Measurements from ENCODE around the gene MRM3. TPM values are rescaled to one million over a fixed set of nuclear protein-coding genes. Genes with fewer than 3 reads are reported as not detected.
"Not testable (repeated sequence)": the region's sequence is repeated elsewhere in the genome, so short reads cannot be mapped to it uniquely, and the experiment has no call there.

The MRM3 gene
- total RNA-seq, 1 donor from 2014 or later: 32.8 TPM

DNA sequence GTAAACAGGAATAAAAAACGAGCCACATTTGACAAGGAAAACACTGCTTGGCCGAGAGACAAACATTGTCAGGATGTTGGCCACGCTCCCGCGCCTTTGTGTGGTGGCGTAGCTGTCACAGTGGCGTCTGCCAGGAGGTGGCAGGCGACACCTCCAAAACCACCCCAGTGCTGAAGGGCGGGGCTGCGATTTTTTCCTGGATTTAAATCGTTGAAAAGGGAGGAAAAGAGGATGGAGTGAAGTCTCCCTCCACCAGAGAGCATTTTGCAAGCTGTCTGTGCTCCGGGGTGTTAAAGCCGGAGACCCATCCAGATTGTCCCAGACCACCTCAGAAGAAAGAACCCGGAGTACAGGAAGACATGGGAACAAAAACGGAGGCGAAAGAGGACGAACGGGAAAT lies 12.7 kb downstream of the MRM3 start:
- DNase-seq (ENCODE audit: low read depth): peak; percentile 79

DNA sequence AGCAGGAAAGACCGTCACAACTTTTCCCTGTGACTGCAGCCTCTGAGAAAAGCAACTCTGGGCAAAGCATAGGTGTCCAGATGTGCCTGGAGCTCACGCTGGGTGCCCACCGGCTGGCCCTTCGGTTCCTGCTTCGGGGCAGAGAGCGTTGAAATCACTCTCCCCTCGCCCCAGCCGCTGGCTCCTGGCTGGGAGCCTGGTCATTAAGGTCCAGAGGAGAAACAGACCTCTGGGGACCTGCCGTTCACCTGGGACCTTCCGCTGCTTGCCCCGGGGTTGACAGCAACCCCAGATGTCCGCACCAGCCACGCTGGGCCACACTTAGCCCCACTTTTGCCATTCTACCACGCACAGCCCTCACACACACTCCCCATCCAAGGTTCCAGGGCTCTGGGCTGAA lies 13.1 kb downstream of the MRM3 start:
- no peak for DNase-seq (ENCODE audit: low read depth)

- peak; percentile 5 for DNase-seq (ENCODE audit: low read depth)
Observed at GRCh38 chr17:795721-796120, 13.6 kb downstream of the MRM3 start.

DNA sequence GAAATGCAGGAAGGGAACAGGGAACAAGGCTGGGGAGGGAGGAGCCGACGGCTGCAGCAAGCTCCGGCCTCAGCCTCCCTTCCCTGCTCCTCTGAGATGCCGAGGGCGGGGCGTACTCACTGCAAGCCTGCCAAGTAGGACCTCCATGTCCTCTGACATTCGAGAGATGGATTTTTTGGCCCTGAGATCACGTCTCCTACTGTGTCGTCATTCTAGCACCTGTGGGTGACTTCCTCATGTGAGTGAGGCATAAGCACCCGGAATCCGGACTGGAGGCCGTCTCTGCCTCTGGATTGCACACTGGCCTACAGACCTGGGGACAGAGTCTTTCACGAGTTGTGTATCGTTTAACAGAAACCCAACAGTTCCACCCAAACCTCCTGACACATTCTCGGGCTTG lies 14.5 kb downstream of the MRM3 start:
- no peak for DNase-seq (ENCODE audit: low read depth)

DNA sequence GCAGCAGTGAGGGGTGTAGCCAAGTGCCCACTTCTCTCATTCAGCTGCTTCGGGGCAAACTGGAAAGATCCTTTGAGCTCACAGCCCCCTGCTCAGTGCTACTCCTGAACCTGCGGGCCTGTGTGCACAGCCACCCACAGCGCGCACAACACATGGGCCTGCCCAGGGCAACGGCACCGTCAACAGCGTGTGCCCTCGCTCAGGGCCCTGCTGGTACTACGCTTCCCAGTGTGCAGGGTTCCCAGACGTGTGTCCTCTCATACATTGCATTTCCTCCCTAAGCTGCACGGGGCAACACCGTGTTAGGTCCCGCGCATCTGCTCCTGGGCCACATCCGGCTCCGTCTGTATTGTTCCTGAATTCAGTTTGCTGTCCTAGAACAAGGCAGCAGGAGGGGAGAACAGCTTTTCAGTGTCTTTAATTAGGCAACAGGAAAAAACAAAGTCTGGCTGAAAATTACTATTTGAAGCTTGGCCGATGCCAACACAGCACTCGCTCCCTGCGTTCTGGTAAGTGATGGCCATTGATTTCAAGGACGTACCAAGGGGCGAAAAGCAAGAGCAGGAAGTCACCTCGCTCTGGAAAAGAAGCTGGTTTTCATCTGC lies 15.2 kb downstream of the MRM3 start:
- DNase-seq (ENCODE audit: low read depth): no peak

- no peak for DNase-seq (ENCODE audit: low read depth)
Observed at GRCh38 chr17:798246-798645, 16.1 kb downstream of the MRM3 start.

- DNase-seq (ENCODE audit: low read depth): no peak
Observed at GRCh38 chr17:799261-799660, 17.1 kb downstream of the MRM3 start.

GRCh38 chr17:800446-801242 lies 18.5 kb downstream of the MRM3 start:
- no peak for DNase-seq (ENCODE audit: low read depth)

DNA sequence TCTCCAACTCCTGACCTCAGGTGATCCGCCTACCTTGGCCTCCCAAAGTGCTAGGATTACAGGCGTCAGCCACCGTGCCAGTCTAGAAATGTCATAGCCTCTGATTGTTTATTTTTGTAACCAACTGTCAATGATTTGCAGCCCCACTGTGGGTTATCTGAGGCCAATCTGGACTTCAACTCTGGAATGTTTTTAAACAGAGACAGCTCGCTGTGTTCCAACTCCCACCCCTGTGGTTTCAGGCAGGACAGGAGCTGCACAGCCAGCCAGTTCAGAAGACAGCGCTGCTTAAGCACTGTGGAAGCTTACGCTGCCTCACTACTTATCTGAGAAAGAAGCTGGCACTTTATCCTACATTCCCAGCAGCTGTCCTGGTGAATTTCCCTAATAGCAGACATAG lies 19.5 kb downstream of the MRM3 start:
- peak; percentile 8 for DNase-seq (ENCODE audit: low read depth)

DNA sequence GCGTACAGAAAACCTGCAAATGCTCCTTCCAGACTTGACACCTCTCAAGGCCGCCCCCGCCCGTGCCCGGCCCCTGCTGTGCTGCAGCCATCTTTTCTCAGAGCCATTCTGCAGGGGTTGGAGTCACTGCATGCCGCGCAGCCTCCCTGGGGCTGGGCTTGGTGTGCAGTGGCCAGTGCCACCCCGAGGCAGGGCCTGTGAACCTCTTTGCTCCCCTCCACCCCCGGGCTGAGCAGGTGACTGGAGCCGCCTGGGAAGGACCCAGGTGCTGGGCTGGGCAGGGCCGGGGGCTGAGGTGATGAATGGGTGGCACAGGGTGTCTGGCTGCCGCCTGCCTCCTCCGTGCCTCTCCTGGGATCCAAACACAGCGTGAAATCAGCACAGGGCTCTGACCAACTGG lies 20.3 kb downstream of the MRM3 start:
- no peak for DNase-seq (ENCODE audit: low read depth)

GRCh38 chr17:802901-803881 lies 21.0 kb downstream of the MRM3 start:
- DNase-seq (ENCODE audit: low read depth): no peak

GRCh38 chr17:804541-805435 lies 22.6 kb downstream of the MRM3 start:
- no peak for DNase-seq (ENCODE audit: low read depth)

DNA sequence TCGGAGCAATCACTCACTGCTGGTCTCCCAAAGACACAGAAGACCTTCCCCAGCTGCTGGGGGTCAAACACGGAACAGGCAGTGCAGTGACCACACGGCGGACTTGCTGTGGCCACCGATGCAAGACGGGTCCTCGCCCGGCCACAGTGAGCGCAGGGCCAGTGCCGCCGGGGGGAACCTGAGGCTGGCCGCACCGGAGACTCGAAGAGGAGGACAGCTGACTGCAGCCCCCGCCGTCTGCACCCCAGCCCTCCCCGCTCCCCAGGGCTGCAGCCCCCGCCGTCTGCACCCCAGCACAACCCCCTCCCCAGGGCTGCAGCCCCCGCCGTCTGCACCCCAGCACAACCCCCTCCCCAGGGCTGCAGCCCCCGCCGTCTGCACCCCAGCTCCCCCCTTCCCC lies 23.7 kb downstream of the MRM3 start:
- DNase-seq (ENCODE audit: low read depth): not testable (repeated sequence)

DNA sequence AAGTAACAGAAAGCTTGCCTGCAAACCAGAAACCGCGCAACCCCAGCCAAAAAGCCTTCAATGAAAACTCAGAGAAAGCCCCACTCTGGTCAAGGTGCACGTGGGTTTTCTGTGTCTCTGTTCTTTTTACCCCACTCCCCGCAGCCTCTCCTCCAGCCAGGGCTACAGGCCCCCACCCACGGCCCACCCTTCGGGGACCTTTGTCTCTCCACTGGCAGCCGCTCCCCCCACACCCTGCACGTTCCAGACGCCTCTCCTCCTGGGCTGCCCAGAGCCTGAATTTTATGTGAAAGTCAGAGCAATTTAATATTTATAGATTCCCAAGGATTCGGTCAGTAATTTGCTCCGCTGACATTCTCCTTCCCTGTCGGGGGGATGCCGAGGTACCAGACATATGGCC lies 24.2 kb downstream of the MRM3 start:
- no peak for DNase-seq (ENCODE audit: low read depth)

DNA sequence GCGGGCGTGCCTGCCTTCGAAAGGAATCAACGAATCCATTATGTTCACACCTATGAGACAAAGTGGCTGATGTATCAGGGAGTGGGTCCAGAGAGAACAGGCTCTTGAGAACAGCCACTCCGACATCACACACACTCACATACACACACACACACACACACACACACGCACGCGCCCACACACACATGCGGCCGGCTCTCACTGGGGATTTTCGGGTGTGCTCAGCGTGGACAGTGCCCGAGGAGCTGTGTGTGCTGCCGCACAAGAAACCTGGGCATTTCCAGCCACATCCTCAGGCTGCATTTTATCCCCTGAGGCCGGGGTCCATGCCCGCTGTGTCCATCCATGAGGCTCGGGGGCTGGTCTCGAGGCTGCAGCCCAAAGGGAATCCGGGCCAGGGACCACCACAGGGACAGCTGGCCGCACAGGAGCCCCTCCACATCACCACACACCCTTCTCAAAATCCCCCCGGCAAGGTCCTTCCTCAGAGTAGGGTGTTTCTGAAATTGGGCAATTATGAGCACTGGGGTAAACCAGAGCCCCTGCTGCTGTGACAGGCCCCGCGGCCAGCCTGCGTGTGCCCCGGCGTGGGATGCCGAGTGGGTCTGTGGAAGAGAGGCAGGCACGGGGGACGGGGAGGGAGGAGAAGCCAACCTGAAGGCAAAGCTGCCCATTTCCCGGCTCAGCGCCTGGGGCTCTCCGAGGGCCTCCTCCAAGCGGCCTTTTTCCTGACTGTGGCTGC lies 24.8 kb downstream of the MRM3 start:
- no peak for DNase-seq (ENCODE audit: low read depth)

DNA sequence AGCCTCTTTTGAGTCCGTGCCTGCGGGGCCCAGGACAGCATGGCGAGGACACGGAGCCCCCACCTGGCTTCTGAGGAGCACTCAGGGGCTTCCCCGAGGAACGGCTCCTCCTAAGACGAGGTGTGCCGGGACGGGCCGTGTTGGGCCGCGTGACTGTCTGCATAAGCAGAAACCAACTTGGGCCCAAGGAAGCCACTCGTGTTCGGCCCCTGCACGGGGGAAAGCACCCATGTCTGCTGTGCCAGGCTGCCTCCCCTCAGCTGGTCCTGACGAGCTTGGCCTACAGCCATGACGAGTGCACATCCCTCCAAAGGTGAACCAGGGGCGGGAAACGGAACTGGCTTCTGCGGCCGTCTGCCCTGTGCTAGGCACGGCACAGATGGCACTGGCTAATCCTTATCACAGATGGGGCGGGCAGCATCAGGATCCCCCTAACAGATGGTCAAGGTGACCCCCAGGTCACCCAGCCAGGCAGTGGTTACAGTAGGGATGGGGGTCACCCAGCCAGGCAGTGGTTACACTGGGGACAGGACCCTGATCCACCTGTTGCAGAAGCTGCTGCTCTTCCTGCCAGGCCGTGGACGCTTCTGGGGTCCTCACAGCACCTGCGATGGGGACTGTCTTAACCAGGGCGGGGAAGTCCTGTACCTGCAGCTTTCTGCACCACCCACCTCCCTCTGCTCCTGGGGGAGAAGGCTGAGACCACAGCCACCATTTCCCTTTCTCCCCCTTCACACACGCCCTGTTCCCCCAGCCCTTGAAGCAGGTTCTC lies 25.6 kb downstream of the MRM3 start:
- no peak for DNase-seq (ENCODE audit: low read depth)

GRCh38 chr17:811051-811784 lies 29.1 kb downstream of the MRM3 start:
- no peak for DNase-seq (ENCODE audit: low read depth)

- DNase-seq (ENCODE audit: low read depth): no peak
Observed at GRCh38 chr17:812638-813204, 30.6 kb downstream of the MRM3 start.
